ENCODE results near the gene NDUFA12. TPM values are rescaled to one million over a fixed set of nuclear protein-coding genes. Genes with fewer than 3 reads are reported as not detected.
"Not testable (repeated sequence)": the region's sequence is repeated elsewhere in the genome, so short reads cannot be mapped to it uniquely, and the experiment has no call there.

Gene NDUFA12
- total RNA-seq, 2 donors from 2014 or later = 53.3 to 161 TPM

GRCh38 chr12:94994312-94994711 lies 9.2 kb downstream of the NDUFA12 start:
- Mint-ChIP-seq H3K4me1 (ENCODE audit: low read depth in 2 of 2) (peaks cover 22 to 26% of the 10 kb centered on the region in 2 donors), H3K27me3 (no peaks in the 10 kb centered on the region), H3K4me3 (no peak overlapping the region), H3K9me3 (no peaks in the 10 kb centered on the region), H3K27ac (no peak overlapping the region), H3K36me3 (peaks cover 13% of the 10 kb centered on the region)
- DNase-seq (ENCODE audit: low spot score) (no peak), ATAC-seq (no peak)

GRCh38 chr12:94993855-94994254 lies 9.6 kb downstream of the NDUFA12 start:
- H3K9me3 Mint-ChIP-seq; ATAC-seq; DNase-seq (ENCODE audit: low spot score); H3K27me3 Mint-ChIP-seq; H3K27ac Mint-ChIP-seq; H3K4me3 Mint-ChIP-seq: not testable (repeated sequence)
- Mint-ChIP-seq H3K36me3 (peaks cover 17% of the 10 kb centered on the region), H3K4me1 (ENCODE audit: low read depth in 2 of 2) (peaks cover 21 to 26% of the 10 kb centered on the region in 2 donors)

- ATAC-seq (no peak), DNase-seq (ENCODE audit: low spot score) (no peak)
- H3K27ac Mint-ChIP-seq = peak overlapping the region in 1 of 2 donors; percentile 23
- H3K9me3 Mint-ChIP-seq = no peaks in the 10 kb centered on the region
- H3K4me1 Mint-ChIP-seq (ENCODE audit: low read depth in 2 of 2) = peaks cover 29 to 31% of the 10 kb centered on the region in 2 donors
- no peaks in the 10 kb centered on the region for H3K27me3 Mint-ChIP-seq
- no peak overlapping the region for H3K4me3 Mint-ChIP-seq
- H3K36me3 Mint-ChIP-seq = peaks cover 12% of the 10 kb centered on the region
Observed at GRCh38 chr12:94990222-94990621, 13.3 kb downstream of the NDUFA12 start.

- no peak for ATAC-seq
- H3K4me3 Mint-ChIP-seq = no peak overlapping the region
- H3K9me3 Mint-ChIP-seq = no peaks in the 10 kb centered on the region
- H3K36me3 Mint-ChIP-seq = peaks cover 12% of the 10 kb centered on the region
- DNase-seq (ENCODE audit: low spot score) = no peak
- peak overlapping the region; percentile 29 to 63 for H3K27ac Mint-ChIP-seq
- no peaks in the 10 kb centered on the region for H3K27me3 Mint-ChIP-seq
- peaks cover 34 to 36% of the 10 kb centered on the region in 2 donors for H3K4me1 Mint-ChIP-seq (ENCODE audit: low read depth in 2 of 2)
Observed at GRCh38 chr12:94988471-94988870, 15.0 kb downstream of the NDUFA12 start.

GRCh38 chr12:94987801-94988200 lies 15.7 kb downstream of the NDUFA12 start:
- Mint-ChIP-seq H3K9me3 (no peaks in the 10 kb centered on the region), H3K27ac (peak overlapping the region; percentile 29 to 63), H3K4me3 (no peak overlapping the region), H3K4me1 (ENCODE audit: low read depth in 2 of 2) (peaks cover 37 to 42% of the 10 kb centered on the region in 2 donors), H3K36me3 (peaks cover 12% of the 10 kb centered on the region), H3K27me3 (no peaks in the 10 kb centered on the region)
- ATAC-seq (no peak), DNase-seq (ENCODE audit: low spot score) (no peak)

GRCh38 chr12:94987076-94987669 lies 16.3 kb downstream of the NDUFA12 start:
- no peak for DNase-seq (ENCODE audit: low spot score)
- Mint-ChIP-seq H3K36me3 (peaks cover 12% of the 10 kb centered on the region), H3K9me3 (no peaks in the 10 kb centered on the region), H3K27ac (peak overlapping the region; percentile 29 to 63), H3K27me3 (no peaks in the 10 kb centered on the region), H3K4me1 (ENCODE audit: low read depth in 2 of 2) (peaks cover 38 to 43% of the 10 kb centered on the region in 2 donors), H3K4me3 (no peak overlapping the region)
- no peak for ATAC-seq

- H3K27me3 Mint-ChIP-seq; DNase-seq (ENCODE audit: low spot score); H3K36me3 Mint-ChIP-seq; ATAC-seq; H3K27ac Mint-ChIP-seq; H3K9me3 Mint-ChIP-seq; H3K4me3 Mint-ChIP-seq: not testable (repeated sequence)
- H3K4me1 Mint-ChIP-seq (ENCODE audit: low read depth in 2 of 2) = peaks cover 44 to 45% of the 10 kb centered on the region in 2 donors
Observed at GRCh38 chr12:94985099-94985498, 18.4 kb downstream of the NDUFA12 start.

GRCh38 chr12:94983321-94983720 lies 20.2 kb downstream of the NDUFA12 start:
- Mint-ChIP-seq H3K27ac (peak overlapping the region; percentile 3 to 4), H3K4me1 (ENCODE audit: low read depth in 2 of 2) (peaks cover 36% of the 10 kb centered on the region in 2 donors), H3K36me3 (peaks cover 6% of the 10 kb centered on the region), H3K9me3 (no peaks in the 10 kb centered on the region), H3K27me3 (no peaks in the 10 kb centered on the region), H3K4me3 (no peak overlapping the region)
- no peak for DNase-seq (ENCODE audit: low spot score)
- ATAC-seq = no peak

GRCh38 chr12:94982456-94982855 lies 21.0 kb downstream of the NDUFA12 start:
- H3K36me3 Mint-ChIP-seq = peaks cover 6% of the 10 kb centered on the region
- no peaks in the 10 kb centered on the region for H3K9me3 Mint-ChIP-seq
- no peak for ATAC-seq
- H3K4me3 Mint-ChIP-seq = no peak overlapping the region
- DNase-seq (ENCODE audit: low spot score) = no peak
- no peaks in the 10 kb centered on the region for H3K27me3 Mint-ChIP-seq
- H3K27ac Mint-ChIP-seq = peak overlapping the region; percentile 3 to 4
- peaks cover 34 to 36% of the 10 kb centered on the region in 2 donors for H3K4me1 Mint-ChIP-seq (ENCODE audit: low read depth in 2 of 2)

GRCh38 chr12:94980577-94980976 lies 22.9 kb downstream of the NDUFA12 start:
- Mint-ChIP-seq H3K27ac (peak overlapping the region in 1 of 2 donors; percentile 44), H3K9me3 (no peaks in the 10 kb centered on the region), H3K27me3 (no peaks in the 10 kb centered on the region), H3K36me3 (peaks cover 6% of the 10 kb centered on the region), H3K4me1 (ENCODE audit: low read depth in 2 of 2) (peaks cover 28% of the 10 kb centered on the region in 2 donors), H3K4me3 (no peak overlapping the region)
- ATAC-seq = no peak
- DNase-seq (ENCODE audit: low spot score) = no peak

- no peak for DNase-seq (ENCODE audit: low spot score)
- H3K4me1 Mint-ChIP-seq (ENCODE audit: low read depth in 2 of 2) = peaks cover 28% of the 10 kb centered on the region in 2 donors
- no peaks in the 10 kb centered on the region for H3K27me3 Mint-ChIP-seq
- ATAC-seq = no peak
- peak overlapping the region in 1 of 2 donors; percentile 44 for H3K27ac Mint-ChIP-seq
- no peak overlapping the region for H3K4me3 Mint-ChIP-seq
- peaks cover 6% of the 10 kb centered on the region for H3K36me3 Mint-ChIP-seq
- H3K9me3 Mint-ChIP-seq = no peaks in the 10 kb centered on the region
Observed at GRCh38 chr12:94979941-94980340, 23.6 kb downstream of the NDUFA12 start.

- peak; percentile 53 to 77 for ATAC-seq
- H3K9me3 Mint-ChIP-seq = no peaks in the 10 kb centered on the region
- peak overlapping the region; percentile 7 to 47 for H3K27ac Mint-ChIP-seq
- no peaks in the 10 kb centered on the region for H3K27me3 Mint-ChIP-seq
- no peak for DNase-seq (ENCODE audit: low spot score)
- peaks cover 24 to 26% of the 10 kb centered on the region in 2 donors for H3K4me1 Mint-ChIP-seq (ENCODE audit: low read depth in 2 of 2)
- H3K4me3 Mint-ChIP-seq = no peak overlapping the region
- H3K36me3 Mint-ChIP-seq = peaks cover 6% of the 10 kb centered on the region
Observed at GRCh38 chr12:94977766-94978468, 25.6 kb downstream of the NDUFA12 start.

GRCh38 chr12:94973221-94973620 lies 30.3 kb downstream of the NDUFA12 start:
- ATAC-seq (no peak), DNase-seq (ENCODE audit: low spot score) (no peak)
- H3K9me3 Mint-ChIP-seq = no peaks in the 10 kb centered on the region
- no peak overlapping the region for H3K4me3 Mint-ChIP-seq
- peak overlapping the region in 1 of 2 donors; percentile 1 for H3K27ac Mint-ChIP-seq
- H3K4me1 Mint-ChIP-seq (ENCODE audit: low read depth in 2 of 2) = peaks cover 17 to 20% of the 10 kb centered on the region in 2 donors
- H3K36me3 Mint-ChIP-seq = no peaks in the 10 kb centered on the region
- no peaks in the 10 kb centered on the region for H3K27me3 Mint-ChIP-seq

GRCh38 chr12:94972795-94973194 lies 30.7 kb downstream of the NDUFA12 start:
- H3K4me1 Mint-ChIP-seq (ENCODE audit: low read depth in 2 of 2) = peaks cover 13 to 15% of the 10 kb centered on the region in 2 donors
- no peak overlapping the region for H3K4me3 Mint-ChIP-seq
- no peaks in the 10 kb centered on the region for H3K36me3 Mint-ChIP-seq
- no peaks in the 10 kb centered on the region for H3K9me3 Mint-ChIP-seq
- H3K27ac Mint-ChIP-seq = peak overlapping the region in 1 of 2 donors; percentile 1
- no peaks in the 10 kb centered on the region for H3K27me3 Mint-ChIP-seq
- ATAC-seq (no peak), DNase-seq (ENCODE audit: low spot score) (no peak)

Measured in natural killer cell treated with Interleukin-12 subunit alpha and Interleukin-12 subunit beta and Interleukin-15 and Interleukin-18, amount 100 ng/mL, for 72 hours (primary cell).